ENCODE results near the gene CEP63. TPM values are rescaled to one million over a fixed set of nuclear protein-coding genes. Genes with fewer than 3 reads are reported as not detected.
A peak's percentile ranks its signal among the peaks of the same experiment; 100 is the strongest.
"Not testable (repeated sequence)": the region's sequence is repeated elsewhere in the genome, so short reads cannot be mapped to it uniquely, and the experiment has no call there.

CEP63 gene
- total RNA-seq, 1 experiment from 2014 or later, result 20.8 TPM

- DNase-seq (ENCODE audit: extremely low read depth, low read depth), result no peak
These were observed 81.7 kb downstream of the CEP63 start for GRCh38 chr3:134567605-134568004.

GRCh38 chr3:134568790-134569189, 82.9 kb downstream of the CEP63 start:
- DNase-seq (ENCODE audit: extremely low read depth, low read depth), result no peak

GRCh38 chr3:134569899-134570298, 84.0 kb downstream of the CEP63 start:
- DNase-seq (ENCODE audit: extremely low read depth, low read depth), result not testable (repeated sequence)

- DNase-seq (ENCODE audit: extremely low read depth, low read depth), result no peak
These were observed 90.6 kb downstream of the CEP63 start for GRCh38 chr3:134576426-134576825.

- DNase-seq (ENCODE audit: extremely low read depth, low read depth), result no peak
These were observed 91.0 kb downstream of the CEP63 start for GRCh38 chr3:134576831-134577230.

- DNase-seq (ENCODE audit: extremely low read depth, low read depth), result no peak
These were observed 93.3 kb downstream of the CEP63 start for GRCh38 chr3:134579141-134579665.

- DNase-seq (ENCODE audit: extremely low read depth, low read depth), result no peak
These were observed 104.9 kb downstream of the CEP63 start for GRCh38 chr3:134590766-134591165.

GRCh38 chr3:134592806-134593205, 106.9 kb downstream of the CEP63 start:
- DNase-seq (ENCODE audit: extremely low read depth, low read depth), result no peak

GRCh38 chr3:134594331-134594741, 108.5 kb downstream of the CEP63 start:
- DNase-seq (ENCODE audit: extremely low read depth, low read depth), result no peak

GRCh38 chr3:134594986-134595385, 109.1 kb downstream of the CEP63 start:
- not testable (repeated sequence) for DNase-seq (ENCODE audit: extremely low read depth, low read depth)

- DNase-seq (ENCODE audit: extremely low read depth, low read depth), result no peak
These were observed 111.6 kb downstream of the CEP63 start for GRCh38 chr3:134597390-134597970.

- DNase-seq (ENCODE audit: extremely low read depth, low read depth), result no peak
These were observed 113.1 kb downstream of the CEP63 start for GRCh38 chr3:134598763-134599545.

- no peak for DNase-seq (ENCODE audit: extremely low read depth, low read depth)
These were observed 114.3 kb downstream of the CEP63 start for GRCh38 chr3:134600206-134600605.

GRCh38 chr3:134600685-134601463, 115.0 kb downstream of the CEP63 start:
- DNase-seq (ENCODE audit: extremely low read depth, low read depth), result peak; percentile 21

GRCh38 chr3:134601539-134602439, 115.9 kb downstream of the CEP63 start:
- DNase-seq (ENCODE audit: extremely low read depth, low read depth), result no peak

GRCh38 chr3:134602440-134602814, 116.6 kb downstream of the CEP63 start:
- no peak for DNase-seq (ENCODE audit: extremely low read depth, low read depth)

GRCh38 chr3:134603480-134603879, 117.6 kb downstream of the CEP63 start:
- no peak for DNase-seq (ENCODE audit: extremely low read depth, low read depth)

- DNase-seq (ENCODE audit: extremely low read depth, low read depth), result no peak
These were observed 118.1 kb downstream of the CEP63 start for GRCh38 chr3:134603956-134604355.

- no peak for DNase-seq (ENCODE audit: extremely low read depth, low read depth)
These were observed 119.7 kb downstream of the CEP63 start for GRCh38 chr3:134605556-134605955.

Measured in NCI-H460 (cell line).